Measurements from ENCODE around the gene RCN1. TPM values are rescaled to one million over a fixed set of nuclear protein-coding genes. Genes with fewer than 3 reads are reported as not detected.
A peak's percentile ranks its signal among the peaks of the same experiment; 100 is the strongest.

The RCN1 gene
- total RNA-seq, 1 donor from 2014 or later = 24.6 TPM

GRCh38 chr11:32088117-32088941 is 2.5 kb upstream of the RCN1 start:
- Histone ChIP-seq H3K4me1 (peaks cover 58% of the 10 kb centered on the region), H3K36me3 (no peaks in the 10 kb centered on the region), H3K27ac (replicated peaks) (peak overlapping the region; percentile 64), H3K9me3 (replicated peaks) (no peaks in the 10 kb centered on the region), H3K4me3 (peak overlapping the region; percentile 10), H3K27me3 (ENCODE audit: low read depth) (no peaks in the 10 kb centered on the region)
- DNase-seq = peak; percentile 40
- intact Hi-C loops (cut with micrococcal nuclease) = no loop called here
- no peak for TF ChIP-seq CTCF (IDR thresholded peaks at IDR 0.05; ENCODE audit: borderline replicate concordance)

- intact Hi-C loops (cut with micrococcal nuclease) = no loop called here
- Histone ChIP-seq H3K27ac (replicated peaks) (peak overlapping the region; percentile 89), H3K4me1 (peaks cover 66% of the 10 kb centered on the region), H3K9me3 (replicated peaks) (no peaks in the 10 kb centered on the region), H3K36me3 (peaks cover 9% of the 10 kb centered on the region), H3K27me3 (ENCODE audit: low read depth) (no peaks in the 10 kb centered on the region), H3K4me3 (peak overlapping the region; percentile 82)
- no peak for DNase-seq
- TF ChIP-seq CTCF (IDR thresholded peaks at IDR 0.05; ENCODE audit: borderline replicate concordance) = no peak
Observed at GRCh38 chr11:32092581-32093170, 1.8 kb downstream of the RCN1 start.

GRCh38 chr11:32094923-32095322 is 4.0 kb downstream of the RCN1 start:
- no peak overlapping the region for H3K27ac ChIP-seq (replicated peaks)
- peaks cover 32% of the 10 kb centered on the region for H3K36me3 ChIP-seq
- H3K4me3 ChIP-seq = no peak overlapping the region
- H3K4me1 ChIP-seq = peaks cover 48% of the 10 kb centered on the region
- no peaks in the 10 kb centered on the region for H3K27me3 ChIP-seq (ENCODE audit: low read depth)
- no peak for TF ChIP-seq CTCF (IDR thresholded peaks at IDR 0.05; ENCODE audit: borderline replicate concordance)
- no peaks in the 10 kb centered on the region for H3K9me3 ChIP-seq (replicated peaks)
- DNase-seq = no peak
- intact Hi-C loops (cut with micrococcal nuclease) = no loop called here

- Histone ChIP-seq H3K4me3 (no peak overlapping the region), H3K9me3 (replicated peaks) (no peaks in the 10 kb centered on the region), H3K4me1 (peaks cover 31% of the 10 kb centered on the region), H3K36me3 (peaks cover 63% of the 10 kb centered on the region), H3K27ac (replicated peaks) (no peak overlapping the region), H3K27me3 (ENCODE audit: low read depth) (no peaks in the 10 kb centered on the region)
- no peak for TF ChIP-seq CTCF (IDR thresholded peaks at IDR 0.05; ENCODE audit: borderline replicate concordance)
- intact Hi-C loops (cut with micrococcal nuclease) = no loop called here
- no peak for DNase-seq
Observed at GRCh38 chr11:32098142-32098903, 7.4 kb downstream of the RCN1 start.

- no peak for TF ChIP-seq CTCF (IDR thresholded peaks at IDR 0.05; ENCODE audit: borderline replicate concordance)
Observed at GRCh38 chr11:32099516-32099915, 8.6 kb downstream of the RCN1 start.

More at GRCh38 chr11:32099516-32099915, 8.6 kb downstream of the RCN1 start:
- no peak overlapping the region for H3K27ac ChIP-seq (replicated peaks)
- no peaks in the 10 kb centered on the region for H3K27me3 ChIP-seq (ENCODE audit: low read depth)
- peaks cover 26% of the 10 kb centered on the region for H3K4me1 ChIP-seq
- peaks cover 72% of the 10 kb centered on the region for H3K36me3 ChIP-seq
- intact Hi-C loops (cut with micrococcal nuclease) = no loop called here
- H3K9me3 ChIP-seq (replicated peaks) = no peaks in the 10 kb centered on the region
- DNase-seq = no peak
- no peak overlapping the region for H3K4me3 ChIP-seq

Data from left ventricle myocardium inferior (tissue), 1 donor.